WTC11 (cell line): ENCODE data around the gene LAMA2. TPM values are rescaled to one million over a fixed set of nuclear protein-coding genes. Genes with fewer than 3 reads are reported as not detected.

ENCODE experiments used
- ATAC-seq: fragments of 200-7000 bp; cut with Tn5 transposase; 2 replicates; pipeline ENCODE4 v1.10.0; 2021; ENCODE audit warnings: mild to moderate bottlenecking, moderate library complexity
- CTCF ChIA-PET: fragments of 300-600 bp; sonication (Branson Sonifier 250); formaldehyde crosslinking; loops from one replicate; lab custom pipeline; 2021; ENCODE audit warnings: antibody characterized with exemption; lab: Charles Lee
- POLR2A ChIA-PET: fragments of 350-600 bp; sonication (Branson Sonifier 250); formaldehyde crosslinking; loops from one replicate; lab custom pipeline; 2021; ENCODE audit warnings: antibody characterized with exemption; lab: Charles Lee
- DNase-seq: peaks from one replicate; pipeline ENCODE4 v3.0.0; 2021; ENCODE audit warnings: low spot score
- H3K27ac Mint-ChIP-seq: 2 replicates; pipeline ENCODE4 v1.8.0; 2021; ENCODE audit warnings: mixed read lengths
- H3K27me3 Mint-ChIP-seq: 2 replicates; pipeline ENCODE4 v1.8.0; 2021; ENCODE audit warnings: low read depth, mild to moderate bottlenecking, moderate library complexity, mixed read lengths
- H3K36me3 Mint-ChIP-seq: 2 replicates; pipeline ENCODE4 v1.8.0; 2021; ENCODE audit warnings: mixed read lengths
- H3K4me1 Mint-ChIP-seq: 2 replicates; pipeline ENCODE4 v1.8.0; 2022; ENCODE audit warnings: mixed read lengths
- H3K4me3 Mint-ChIP-seq: 2 replicates; pipeline ENCODE4 v1.8.0; 2021; ENCODE audit warnings: mild to moderate bottlenecking, moderate library complexity, mixed read lengths
- H3K9me3 Mint-ChIP-seq: 2 replicates; pipeline ENCODE4 v1.8.0; 2021; ENCODE audit warnings: mixed read lengths
- ELF4 ChIP-seq: sonication (generic); formaldehyde crosslinking; IDR thresholded peaks from 2 replicates; pipeline ENCODE4 v1.8.1; 2022; ENCODE audit warnings: low read depth, mild to moderate bottlenecking, moderate library complexity, missing genetic modification reagents
- FOXP1 ChIP-seq: sonication (generic); formaldehyde crosslinking; IDR thresholded peaks from 2 replicates; pipeline ENCODE4 v1.8.0; 2022; ENCODE audit warnings: missing genetic modification reagents, mild to moderate bottlenecking, moderate library complexity, borderline replicate concordance
- HMGXB4 ChIP-seq: sonication (generic); formaldehyde crosslinking; IDR thresholded peaks from 2 replicates; pipeline ENCODE4 v1.8.1; 2023; ENCODE audit warnings: mild to moderate bottlenecking, moderate library complexity, missing genetic modification reagents
- PRDM15 ChIP-seq: sonication (generic); formaldehyde crosslinking; IDR thresholded peaks from 2 replicates; pipeline ENCODE4 v1.8.0; 2022; ENCODE audit warnings: missing genetic modification reagents
- PREB ChIP-seq: sonication (generic); formaldehyde crosslinking; IDR thresholded peaks from 2 replicates; pipeline ENCODE4 v1.8.1; 2022; ENCODE audit warnings: mild to moderate bottlenecking, missing genetic modification reagents, moderate library complexity, borderline replicate concordance
- TCF7 ChIP-seq: sonication (generic); formaldehyde crosslinking; IDR thresholded peaks from 2 replicates; pipeline ENCODE4 v1.8.0; 2022; ENCODE audit warnings: mild to moderate bottlenecking, low read depth, missing genetic modification reagents, moderate library complexity
- TP53 ChIP-seq: sonication (generic); formaldehyde crosslinking; IDR thresholded peaks from 2 replicates; pipeline ENCODE4 v1.8.1; 2023; ENCODE audit warnings: mild to moderate bottlenecking, missing genetic modification reagents
- ZBTB43 ChIP-seq: sonication (generic); formaldehyde crosslinking; IDR thresholded peaks from 2 replicates; pipeline ENCODE4 v1.8.1; 2023; ENCODE audit warnings: mild to moderate bottlenecking, missing genetic modification reagents
- total RNA-seq: library from RNA; stranded (reverse); gene quantifications from 3 replicates; pipeline ENCODE4 v1.2.3, GENCODE V29; 2021
- TF ChIP-seq, protein P1 (sequence below): fragments of 250-450 bp; sonication (Bioruptor Pico); IDR thresholded peaks from 2 replicates; pipeline ENCODE4 v1.9.0; 2021; ENCODE audit warnings: mild to moderate bottlenecking, borderline replicate concordance
- TF ChIP-seq, protein P2 (sequence below): sonication (generic); formaldehyde crosslinking; conservative IDR thresholded peaks from 2 replicates; pipeline ENCODE4 v1.8.1; 2023; ENCODE audit warnings: mild to moderate bottlenecking, low read depth, missing genetic modification reagents, moderate library complexity

Gene LAMA2
- total RNA-seq, 1 experiment from 2014 or later: 6.6 TPM

- TF ChIP-seq, protein P1, sequence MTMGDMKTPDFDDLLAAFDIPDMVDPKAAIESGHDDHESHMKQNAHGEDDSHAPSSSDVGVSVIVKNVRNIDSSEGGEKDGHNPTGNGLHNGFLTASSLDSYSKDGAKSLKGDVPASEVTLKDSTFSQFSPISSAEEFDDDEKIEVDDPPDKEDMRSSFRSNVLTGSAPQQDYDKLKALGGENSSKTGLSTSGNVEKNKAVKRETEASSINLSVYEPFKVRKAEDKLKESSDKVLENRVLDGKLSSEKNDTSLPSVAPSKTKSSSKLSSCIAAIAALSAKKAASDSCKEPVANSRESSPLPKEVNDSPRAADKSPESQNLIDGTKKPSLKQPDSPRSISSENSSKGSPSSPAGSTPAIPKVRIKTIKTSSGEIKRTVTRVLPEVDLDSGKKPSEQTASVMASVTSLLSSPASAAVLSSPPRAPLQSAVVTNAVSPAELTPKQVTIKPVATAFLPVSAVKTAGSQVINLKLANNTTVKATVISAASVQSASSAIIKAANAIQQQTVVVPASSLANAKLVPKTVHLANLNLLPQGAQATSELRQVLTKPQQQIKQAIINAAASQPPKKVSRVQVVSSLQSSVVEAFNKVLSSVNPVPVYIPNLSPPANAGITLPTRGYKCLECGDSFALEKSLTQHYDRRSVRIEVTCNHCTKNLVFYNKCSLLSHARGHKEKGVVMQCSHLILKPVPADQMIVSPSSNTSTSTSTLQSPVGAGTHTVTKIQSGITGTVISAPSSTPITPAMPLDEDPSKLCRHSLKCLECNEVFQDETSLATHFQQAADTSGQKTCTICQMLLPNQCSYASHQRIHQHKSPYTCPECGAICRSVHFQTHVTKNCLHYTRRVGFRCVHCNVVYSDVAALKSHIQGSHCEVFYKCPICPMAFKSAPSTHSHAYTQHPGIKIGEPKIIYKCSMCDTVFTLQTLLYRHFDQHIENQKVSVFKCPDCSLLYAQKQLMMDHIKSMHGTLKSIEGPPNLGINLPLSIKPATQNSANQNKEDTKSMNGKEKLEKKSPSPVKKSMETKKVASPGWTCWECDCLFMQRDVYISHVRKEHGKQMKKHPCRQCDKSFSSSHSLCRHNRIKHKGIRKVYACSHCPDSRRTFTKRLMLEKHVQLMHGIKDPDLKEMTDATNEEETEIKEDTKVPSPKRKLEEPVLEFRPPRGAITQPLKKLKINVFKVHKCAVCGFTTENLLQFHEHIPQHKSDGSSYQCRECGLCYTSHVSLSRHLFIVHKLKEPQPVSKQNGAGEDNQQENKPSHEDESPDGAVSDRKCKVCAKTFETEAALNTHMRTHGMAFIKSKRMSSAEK: no peak
- TF ChIP-seq TP53: no peak
Measured at GRCh38 chr6:128952902-128953301, 70.0 kb downstream of the LAMA2 start (continued).

- POLR2A ChIA-PET: no interaction called here
- Mint-ChIP-seq H3K9me3 (no peaks in the 10 kb centered on the region), H3K36me3 (no peaks in the 10 kb centered on the region), H3K27me3 (no peaks in the 10 kb centered on the region), H3K4me3 (peak overlapping the region; percentile 44), H3K27ac (0 out of 2 replicates have a peak overlapping the region, but pooled peaks have one; percentile 72), H3K4me1 (peaks cover 34% of the 10 kb centered on the region)
- ATAC-seq (peak; percentile 83), DNase-seq (no peak)
- CTCF ChIA-PET: no interaction called here
- TF ChIP-seq ELF4 (CRISPR knock-in tag) (no peak), HMGXB4 (no peak), PRDM15 (no peak), ZBTB43 (CRISPR knock-in tag) (no peak), PREB (CRISPR knock-in tag) (no peak), TCF7 (CRISPR knock-in tag) (no peak), FOXP1 (CRISPR knock-in tag) (no peak)
- TF ChIP-seq, protein P2, sequence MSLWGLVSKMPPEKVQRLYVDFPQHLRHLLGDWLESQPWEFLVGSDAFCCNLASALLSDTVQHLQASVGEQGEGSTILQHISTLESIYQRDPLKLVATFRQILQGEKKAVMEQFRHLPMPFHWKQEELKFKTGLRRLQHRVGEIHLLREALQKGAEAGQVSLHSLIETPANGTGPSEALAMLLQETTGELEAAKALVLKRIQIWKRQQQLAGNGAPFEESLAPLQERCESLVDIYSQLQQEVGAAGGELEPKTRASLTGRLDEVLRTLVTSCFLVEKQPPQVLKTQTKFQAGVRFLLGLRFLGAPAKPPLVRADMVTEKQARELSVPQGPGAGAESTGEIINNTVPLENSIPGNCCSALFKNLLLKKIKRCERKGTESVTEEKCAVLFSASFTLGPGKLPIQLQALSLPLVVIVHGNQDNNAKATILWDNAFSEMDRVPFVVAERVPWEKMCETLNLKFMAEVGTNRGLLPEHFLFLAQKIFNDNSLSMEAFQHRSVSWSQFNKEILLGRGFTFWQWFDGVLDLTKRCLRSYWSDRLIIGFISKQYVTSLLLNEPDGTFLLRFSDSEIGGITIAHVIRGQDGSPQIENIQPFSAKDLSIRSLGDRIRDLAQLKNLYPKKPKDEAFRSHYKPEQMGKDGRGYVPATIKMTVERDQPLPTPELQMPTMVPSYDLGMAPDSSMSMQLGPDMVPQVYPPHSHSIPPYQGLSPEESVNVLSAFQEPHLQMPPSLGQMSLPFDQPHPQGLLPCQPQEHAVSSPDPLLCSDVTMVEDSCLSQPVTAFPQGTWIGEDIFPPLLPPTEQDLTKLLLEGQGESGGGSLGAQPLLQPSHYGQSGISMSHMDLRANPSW (CRISPR knock-in tag): no peak
Measured at GRCh38 chr6:128954308-128955043, 71.5 kb downstream of the LAMA2 start.
